Skin epidermis (tissue), 12 donors: ENCODE data around the gene INPP4B.

Experiments used
- H3K27ac ChIP-seq, 21 experiments: fragments of 200-600 bp; sonication (generic) in 11 of 21; one replicate each; pipeline ENCODE4 v1.5.0; 2020; ENCODE audit warnings: mild to moderate bottlenecking in 3 of 21, inconsistent platforms in 2 of 21, moderate library complexity in 2 of 21
- H3K4me3 ChIP-seq, 7 experiments: fragments of 200-600 bp; sonication (generic) in 2 of 7; one replicate each; pipeline ENCODE4 v1.5.0; 2020; ENCODE audit warnings: inconsistent platforms in 2 of 7, mild to moderate bottlenecking in 2 of 7, moderate library complexity in 1 of 7

The INPP4B gene

DNA sequence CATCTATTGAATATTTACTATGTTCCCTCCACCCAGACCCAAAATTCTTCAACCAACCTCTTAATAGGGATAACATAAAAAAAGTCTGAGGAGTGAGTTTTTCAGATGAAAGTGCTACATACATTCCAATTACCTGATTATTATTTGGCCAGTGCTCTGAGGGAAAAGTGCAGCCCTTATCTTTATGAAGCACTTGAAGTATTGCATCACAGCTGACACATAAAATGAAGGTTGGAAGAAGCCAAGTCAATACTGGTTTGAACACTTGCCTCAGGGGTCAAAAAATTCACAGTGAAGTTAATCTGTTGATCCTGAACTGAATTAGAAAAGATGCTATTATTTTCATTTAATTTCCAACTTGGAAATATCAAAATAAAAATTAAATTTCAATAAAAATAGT is 498.9 kb downstream of the INPP4B start:
- H3K27ac ChIP-seq: no peak overlapping the region
- no peak overlapping the region for H3K4me3 ChIP-seq

DNA sequence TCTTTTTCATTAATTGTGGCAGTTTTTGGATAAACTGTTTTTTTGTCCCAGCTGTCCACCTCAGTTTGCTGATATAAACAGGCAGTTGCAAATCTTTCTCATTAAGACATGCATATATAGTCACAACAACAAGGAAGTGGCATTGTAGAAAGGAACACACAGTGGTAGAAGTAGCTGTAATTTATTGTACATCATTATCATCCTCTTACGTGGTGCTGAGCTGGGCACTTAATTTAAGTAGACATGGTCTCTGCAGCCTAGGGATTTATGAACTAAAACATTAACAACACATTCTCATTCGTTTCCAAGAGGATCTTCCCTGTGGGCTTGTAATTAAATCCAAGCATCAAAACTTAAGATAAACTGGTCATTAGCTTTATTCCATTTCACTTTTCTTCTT is 500.2 kb downstream of the INPP4B start:
- Histone ChIP-seq H3K27ac (no peak overlapping the region), H3K4me3 (no peak overlapping the region)

DNA sequence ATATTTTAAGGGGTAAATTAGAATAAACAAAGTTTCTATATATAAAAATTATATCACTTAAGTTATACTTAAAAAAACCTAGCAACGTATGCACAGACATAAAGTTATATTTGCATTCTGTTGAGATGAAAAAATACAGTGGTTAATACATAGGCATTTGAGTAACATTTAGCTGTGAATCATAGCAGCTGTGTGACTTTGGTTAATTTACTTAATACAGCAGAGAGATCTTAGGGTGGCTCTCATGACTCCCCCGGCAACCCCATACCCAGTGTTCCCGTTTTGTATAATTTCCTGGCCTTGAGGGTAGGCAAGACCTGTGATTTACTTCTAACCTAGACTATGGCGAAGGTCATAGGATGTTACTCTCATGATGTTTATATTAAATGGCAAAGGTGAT is 504.8 kb downstream of the INPP4B start:
- no peak overlapping the region for H3K4me3 ChIP-seq
- no peak overlapping the region for H3K27ac ChIP-seq

DNA sequence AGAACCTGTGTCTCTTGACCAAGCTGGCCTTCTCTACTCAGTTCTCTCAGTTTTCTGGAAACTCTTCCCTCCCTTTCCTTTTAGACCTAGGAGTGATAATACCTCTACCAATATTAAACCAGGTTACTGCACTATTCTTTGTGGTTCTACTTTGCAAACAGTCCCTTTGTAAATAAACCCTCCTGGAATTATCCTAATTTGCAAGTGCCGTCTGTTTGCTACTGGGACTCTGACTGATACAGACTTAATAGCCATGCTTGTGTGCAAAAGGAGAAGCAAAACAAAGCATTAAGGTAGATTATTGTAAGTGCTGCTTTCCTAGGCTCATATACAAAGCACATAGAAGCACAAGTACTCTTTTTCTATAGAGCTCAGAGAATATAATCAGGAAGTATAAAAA is 507.0 kb downstream of the INPP4B start:
- no peak overlapping the region for H3K4me3 ChIP-seq
- no peak overlapping the region for H3K27ac ChIP-seq

DNA sequence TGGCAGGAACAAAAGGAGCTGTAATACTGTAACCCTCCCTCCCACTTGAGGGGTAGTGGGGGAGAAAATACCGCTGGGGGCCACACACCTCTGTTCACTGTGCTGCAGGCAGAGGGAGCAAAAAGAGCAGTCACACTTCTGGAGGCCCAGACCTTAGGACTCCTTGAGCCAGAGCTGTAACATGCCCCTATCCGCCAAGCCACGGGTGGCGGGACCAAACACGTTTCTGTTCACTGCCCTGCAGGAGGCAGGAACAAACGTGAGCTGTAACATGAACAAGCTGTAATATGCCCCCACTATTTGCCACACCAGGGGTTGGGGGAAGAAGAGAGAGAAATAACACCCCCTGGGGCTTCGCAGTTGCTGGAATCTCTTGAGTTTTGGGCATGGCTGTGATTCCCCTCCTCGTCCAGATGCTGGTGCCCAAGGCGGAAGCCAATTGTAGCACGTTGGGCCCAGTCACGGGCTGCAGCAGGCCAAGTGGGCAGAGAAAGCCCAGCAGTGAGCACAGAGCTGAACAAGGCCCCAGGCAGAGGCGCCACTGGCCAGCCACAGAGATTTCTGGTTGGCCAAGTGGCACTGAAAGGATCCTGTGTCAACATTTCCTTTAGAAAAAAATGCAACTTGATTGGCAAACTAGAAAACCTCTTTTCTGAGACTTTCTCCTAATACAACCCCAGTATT is 509.7 kb downstream of the INPP4B start:
- peak overlapping the region in 2 of 21 experiments; percentile 17 to 34 for H3K27ac ChIP-seq
- H3K4me3 ChIP-seq: no peak overlapping the region

DNA sequence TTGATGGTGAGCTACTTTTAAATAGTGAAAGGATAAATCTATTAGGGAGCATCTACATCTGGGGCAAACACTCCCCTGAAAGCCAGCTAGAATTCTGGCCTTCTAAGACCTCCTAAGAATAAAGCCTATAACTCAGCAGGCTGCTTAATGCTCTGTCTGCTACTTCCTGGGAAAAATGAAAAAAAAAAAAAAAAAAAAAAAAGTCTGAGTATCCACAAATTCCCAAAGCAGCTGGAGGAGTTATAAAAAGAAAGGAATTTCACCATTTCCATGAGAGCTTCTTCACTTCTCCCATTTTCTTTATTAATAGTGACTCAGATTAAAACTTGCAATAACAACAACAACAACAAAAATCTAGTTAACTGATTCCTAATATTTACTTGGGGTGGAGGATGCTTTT is 511.2 kb downstream of the INPP4B start:
- H3K4me3 ChIP-seq: no peak overlapping the region
- H3K27ac ChIP-seq: peak overlapping the region in 2 of 21 experiments; percentile 34 to 52

DNA sequence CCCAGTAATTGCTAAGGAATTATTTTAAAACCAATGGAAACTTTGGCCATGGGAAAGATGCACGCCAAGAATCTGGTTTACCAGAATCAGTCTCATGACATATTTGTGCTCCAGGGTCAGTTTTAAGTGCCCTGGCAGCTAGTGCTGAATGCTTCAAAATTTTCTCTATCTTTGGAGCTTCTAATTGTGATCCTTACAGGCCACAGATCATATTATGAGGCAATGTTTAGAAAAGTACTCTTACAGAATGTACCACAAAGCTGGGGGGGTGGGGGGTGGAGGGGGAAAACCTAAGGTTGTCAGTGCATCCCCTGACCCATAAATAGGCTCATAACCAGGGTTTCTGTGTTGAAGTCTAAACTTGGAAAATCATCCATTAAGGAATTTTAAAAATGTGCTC is 514.5 kb downstream of the INPP4B start:
- H3K4me3 ChIP-seq: no peak overlapping the region

DNA sequence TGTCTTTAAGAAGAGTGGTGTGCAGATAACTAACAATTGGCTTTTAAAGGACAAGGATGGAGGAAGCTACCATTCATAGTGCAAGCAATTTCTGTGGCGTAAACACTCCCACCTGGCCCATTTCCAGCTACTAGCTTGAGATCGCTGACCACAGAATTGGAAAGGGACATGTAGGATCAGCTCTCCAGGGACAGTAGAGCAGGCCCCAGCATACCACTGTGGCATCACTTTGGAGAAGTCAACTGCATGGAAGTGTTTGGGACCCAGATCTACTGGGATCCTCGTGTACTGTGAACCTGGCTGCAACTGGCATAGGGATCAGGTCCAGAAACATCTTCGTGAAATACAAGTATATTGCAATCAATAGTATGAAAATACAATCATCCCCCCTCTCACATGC is 515.0 kb downstream of the INPP4B start:
- peak overlapping the region in 5 of 21 experiments; percentile 6 to 36 (median 15) for H3K27ac ChIP-seq

More for the DNA sequence above, 514.5 kb downstream of the INPP4B start:
- H3K27ac ChIP-seq: peak overlapping the region in 4 of 21 experiments; percentile 6 to 36 (median 28)

DNA sequence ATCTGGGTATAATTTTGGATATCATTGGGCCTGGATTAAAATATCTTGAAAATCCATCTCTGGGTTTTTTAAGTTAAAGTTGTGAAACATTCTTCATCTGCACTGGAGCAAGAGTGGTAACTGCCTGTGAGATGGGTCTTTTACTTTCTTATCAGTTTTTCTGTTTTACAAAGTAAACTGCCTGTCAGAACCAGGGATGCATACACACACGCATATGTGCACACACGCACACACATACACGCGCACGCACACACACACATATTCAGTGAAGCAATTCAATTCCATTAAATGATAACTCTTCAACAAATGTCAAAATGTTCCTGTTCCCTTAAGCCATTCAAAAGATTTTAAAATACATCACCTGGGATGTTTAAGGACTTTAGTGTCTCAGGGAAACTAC is 515.8 kb downstream of the INPP4B start:
- Histone ChIP-seq H3K27ac (peak overlapping the region in 1 of 21 experiments; percentile 15), H3K4me3 (no peak overlapping the region)

More for the DNA sequence above, 515.0 kb downstream of the INPP4B start:
- no peak overlapping the region for H3K4me3 ChIP-seq

DNA sequence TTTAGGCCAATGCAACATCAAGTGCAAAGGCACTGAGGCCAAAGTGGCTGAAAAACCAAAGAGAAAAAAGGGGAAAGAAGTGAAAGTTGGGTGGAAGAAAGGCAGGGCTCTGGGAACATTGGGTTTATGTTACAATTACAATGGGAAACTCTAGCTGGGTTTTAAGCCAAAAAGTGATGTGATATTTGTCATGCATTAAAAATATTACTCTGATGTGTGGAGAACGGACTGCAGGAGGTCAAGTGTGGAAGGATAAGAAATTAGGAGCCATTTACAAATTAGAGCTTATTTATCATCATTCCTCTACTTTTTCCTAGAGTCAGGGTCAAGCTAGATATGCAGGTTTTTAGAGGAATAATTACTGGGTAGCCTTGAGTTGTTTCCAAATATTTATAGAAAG is 516.8 kb downstream of the INPP4B start:
- H3K27ac ChIP-seq: no peak overlapping the region
- no peak overlapping the region for H3K4me3 ChIP-seq

DNA sequence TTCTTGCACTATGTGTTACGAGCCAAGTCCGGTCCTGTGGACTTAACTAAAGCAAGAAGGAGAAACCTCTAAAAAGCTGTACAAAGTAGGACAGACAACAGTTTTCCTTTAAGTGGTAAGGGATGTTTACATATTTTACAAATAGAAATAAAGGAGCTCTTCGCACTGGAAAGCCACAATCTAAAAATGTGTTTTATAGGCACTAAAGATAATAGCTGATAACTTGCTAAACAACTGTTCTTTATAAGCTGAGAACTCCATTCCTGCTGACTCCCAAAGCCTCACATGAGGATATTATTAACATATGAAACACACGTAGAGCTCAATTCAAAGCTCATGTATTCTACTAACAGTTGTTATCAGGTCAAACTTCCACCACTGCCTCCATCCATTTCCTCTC is 519.9 kb downstream of the INPP4B start:
- Histone ChIP-seq H3K4me3 (no peak overlapping the region), H3K27ac (no peak overlapping the region)

DNA sequence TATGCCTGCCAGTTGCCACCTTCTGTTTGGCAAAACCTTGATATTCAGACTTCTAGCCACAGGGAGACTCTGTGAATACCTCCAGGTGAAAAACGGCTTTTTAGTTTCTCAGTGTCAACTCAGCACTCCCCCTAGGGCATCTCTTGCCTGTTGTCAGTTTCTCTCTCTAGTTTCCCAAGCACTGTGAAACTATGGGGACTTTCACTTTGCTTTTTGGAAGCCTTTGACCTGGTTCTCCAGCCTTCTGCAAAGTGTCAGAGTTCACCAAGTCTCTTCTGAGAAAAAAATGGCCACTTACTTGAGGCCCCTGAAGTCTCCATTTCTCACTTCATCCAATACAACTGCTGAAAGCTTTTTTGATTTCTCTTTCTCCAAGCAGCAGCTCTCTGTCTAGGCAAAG is 521.5 kb downstream of the INPP4B start:
- Histone ChIP-seq H3K4me3 (no peak overlapping the region), H3K27ac (no peak overlapping the region)

DNA sequence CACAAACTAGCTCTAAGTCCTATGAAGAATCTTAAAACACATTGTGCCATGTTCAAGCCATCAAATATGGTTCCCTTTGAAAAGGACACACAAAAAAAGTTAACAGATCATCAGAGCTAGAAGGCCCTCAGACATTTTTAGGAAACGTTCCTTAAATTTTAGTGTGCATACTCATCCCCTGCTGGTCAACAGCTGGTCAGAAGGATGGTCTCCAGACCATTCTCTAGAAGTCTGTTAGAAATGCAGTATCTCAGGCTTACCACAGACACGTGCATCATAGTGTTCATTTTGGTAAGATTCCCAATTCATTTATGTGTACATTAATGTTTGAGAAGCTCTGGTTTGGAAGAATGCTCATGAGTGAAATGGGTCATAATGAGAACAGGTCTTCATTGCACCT is 523.1 kb downstream of the INPP4B start:
- Histone ChIP-seq H3K27ac (no peak overlapping the region), H3K4me3 (no peak overlapping the region)

DNA sequence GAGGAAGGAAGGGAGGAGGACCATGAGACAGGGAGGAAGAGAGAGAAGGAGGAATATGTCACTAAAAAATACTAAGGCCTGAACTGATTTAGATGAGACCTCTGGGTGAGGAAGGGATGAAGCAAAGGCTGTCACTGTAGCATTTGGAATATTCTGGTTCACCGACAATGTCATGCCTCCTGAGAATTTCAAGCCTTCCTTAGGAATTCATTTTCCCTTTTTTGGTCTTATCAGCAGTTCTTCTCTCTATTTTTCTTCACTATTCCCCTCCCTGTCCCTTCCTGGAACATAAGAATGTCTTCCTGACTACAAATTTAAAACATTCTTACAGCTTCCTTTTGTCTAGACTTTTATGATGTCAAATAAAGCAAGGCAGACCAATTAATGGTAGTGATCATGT is 527.8 kb downstream of the INPP4B start:
- Histone ChIP-seq H3K4me3 (no peak overlapping the region), H3K27ac (no peak overlapping the region)

DNA sequence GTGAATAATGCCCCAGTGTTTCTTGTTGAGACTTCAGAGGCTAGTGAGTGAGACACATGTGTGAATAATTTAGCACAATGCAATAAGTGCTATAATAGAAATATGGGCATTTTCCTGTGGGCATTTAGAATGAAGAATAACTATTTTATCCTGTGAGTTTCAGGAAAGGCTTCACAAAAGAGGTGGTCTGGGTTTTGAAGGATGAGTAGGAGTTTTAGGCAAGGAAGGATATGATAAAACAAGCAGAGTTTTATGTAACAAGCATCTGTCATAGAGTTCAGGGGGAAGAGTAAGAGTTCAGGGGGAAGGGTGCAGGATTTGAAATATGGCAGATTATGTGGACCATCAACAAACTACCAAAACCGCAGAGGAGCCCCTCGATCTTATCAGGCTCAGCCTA is 529.2 kb downstream of the INPP4B start:
- H3K27ac ChIP-seq: no peak overlapping the region
- H3K4me3 ChIP-seq: no peak overlapping the region

DNA sequence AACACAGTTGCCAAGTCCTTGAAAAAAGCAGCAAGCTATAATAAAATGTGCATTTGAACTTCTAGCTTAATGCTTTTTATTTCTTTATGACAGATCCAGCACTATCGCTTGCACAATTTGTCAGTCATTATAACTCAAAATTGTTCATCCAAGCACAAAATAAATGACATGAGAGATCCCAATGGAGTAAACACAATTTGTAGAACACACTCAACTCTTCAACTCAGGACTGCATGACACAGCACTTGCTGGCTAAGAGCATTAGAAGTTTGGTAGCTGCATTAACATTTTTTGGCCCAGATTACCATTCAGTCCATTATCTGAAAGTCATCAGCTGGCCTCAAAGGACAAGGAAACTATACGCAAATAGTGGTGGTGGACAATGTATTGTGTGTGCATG is 530.1 kb downstream of the INPP4B start:
- Histone ChIP-seq H3K4me3 (no peak overlapping the region), H3K27ac (no peak overlapping the region)

DNA sequence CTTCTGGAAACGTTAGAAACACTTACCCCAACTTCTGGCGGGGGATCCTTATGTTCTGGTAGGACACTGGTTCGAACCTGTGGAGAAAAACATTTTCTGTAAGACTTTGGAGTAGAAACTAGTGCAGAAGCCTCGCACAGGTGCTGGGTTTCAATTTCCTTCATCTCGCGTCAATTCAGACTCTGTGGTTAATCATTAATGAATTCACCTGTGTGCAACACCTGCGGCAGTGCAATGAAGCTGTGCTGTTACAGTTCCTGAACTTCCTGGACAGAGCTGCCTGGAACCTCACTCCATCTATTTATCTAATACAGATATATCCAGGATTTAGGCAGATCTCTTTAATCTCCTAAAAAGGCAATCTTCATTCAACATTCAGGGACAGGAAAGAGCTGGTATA is 531.4 kb downstream of the INPP4B start:
- no peak overlapping the region for H3K4me3 ChIP-seq
- no peak overlapping the region for H3K27ac ChIP-seq

DNA sequence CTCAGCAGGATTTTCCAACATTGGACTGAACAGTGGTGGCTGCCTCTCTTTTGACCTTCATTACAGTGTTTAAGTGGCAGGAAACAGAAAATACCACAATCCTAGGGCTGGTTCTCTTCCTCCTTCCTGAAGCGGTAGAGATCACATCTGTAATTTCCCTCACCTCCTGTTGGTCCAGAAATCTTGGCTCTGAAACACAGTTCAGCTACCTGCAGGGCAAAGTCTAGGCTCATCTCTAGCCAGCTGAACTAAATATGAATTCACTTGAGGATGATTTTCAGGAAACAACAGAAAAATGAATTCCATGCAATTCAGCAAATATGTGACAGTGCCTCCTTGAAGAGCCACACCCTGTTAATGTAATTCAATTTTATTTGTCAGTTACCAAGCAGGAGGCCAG is 531.9 kb downstream of the INPP4B start:
- no peak overlapping the region for H3K4me3 ChIP-seq
- peak overlapping the region in 1 of 21 experiments; percentile 39 for H3K27ac ChIP-seq

DNA sequence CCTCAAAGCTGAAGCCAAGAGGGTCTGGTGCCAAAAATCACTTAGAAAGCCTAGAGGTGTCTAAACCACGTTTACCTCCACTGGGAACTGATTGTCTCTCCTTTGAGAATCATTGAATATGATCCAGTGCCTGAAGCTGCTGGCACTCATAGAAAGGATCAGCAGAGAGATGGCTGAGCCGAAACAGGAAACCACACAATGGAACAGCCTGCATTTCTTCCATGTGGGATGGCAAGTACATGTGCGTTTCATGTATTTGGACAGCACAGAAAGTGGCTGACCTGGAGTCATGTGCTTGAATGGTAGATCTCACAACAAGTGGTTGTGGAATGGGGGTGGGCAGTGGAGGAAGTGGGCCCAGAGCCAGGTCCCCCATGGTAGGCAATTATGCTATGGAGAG is 533.7 kb downstream of the INPP4B start:
- H3K27ac ChIP-seq: peak overlapping the region in 1 of 21 experiments; percentile 39
- no peak overlapping the region for H3K4me3 ChIP-seq

DNA sequence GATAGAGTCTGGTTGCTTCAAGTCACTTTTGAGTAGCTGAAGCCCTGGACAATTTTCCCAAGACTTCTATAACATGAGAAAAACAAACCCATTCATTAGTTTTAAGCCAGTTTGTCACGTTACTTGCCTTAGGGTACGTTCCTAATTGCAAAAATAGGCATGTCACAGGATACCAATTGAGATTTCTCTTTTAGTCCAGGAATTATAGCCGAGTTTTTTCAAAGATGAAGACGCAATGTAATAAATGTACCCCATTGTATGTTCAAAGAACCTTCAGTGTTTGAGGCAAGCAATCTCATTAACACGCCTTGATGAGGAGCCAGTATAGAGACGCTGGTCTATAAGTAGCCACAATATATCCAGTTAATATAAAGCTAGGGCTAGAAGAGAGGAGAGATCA is 534.2 kb downstream of the INPP4B start:
- no peak overlapping the region for H3K4me3 ChIP-seq
- no peak overlapping the region for H3K27ac ChIP-seq

DNA sequence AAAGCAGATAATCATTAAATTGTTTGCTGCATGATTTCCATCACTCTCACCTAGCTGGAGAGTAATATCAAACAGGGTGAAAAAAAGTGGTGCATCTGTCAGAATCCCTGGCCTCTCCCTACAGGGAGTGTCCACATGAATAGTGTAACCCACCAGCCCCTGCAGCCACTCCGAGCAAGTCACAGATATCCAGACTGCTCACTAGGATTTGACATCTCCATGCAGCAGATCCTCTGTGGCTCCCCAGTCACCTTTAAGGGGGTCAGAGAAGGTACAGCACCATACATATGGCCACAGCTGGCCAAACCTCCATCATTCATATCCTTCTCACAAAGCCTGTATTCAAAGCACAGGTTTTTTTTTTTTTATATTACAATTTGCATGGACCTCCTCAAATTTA is 536.3 kb downstream of the INPP4B start:
- Histone ChIP-seq H3K4me3 (no peak overlapping the region), H3K27ac (no peak overlapping the region)

DNA sequence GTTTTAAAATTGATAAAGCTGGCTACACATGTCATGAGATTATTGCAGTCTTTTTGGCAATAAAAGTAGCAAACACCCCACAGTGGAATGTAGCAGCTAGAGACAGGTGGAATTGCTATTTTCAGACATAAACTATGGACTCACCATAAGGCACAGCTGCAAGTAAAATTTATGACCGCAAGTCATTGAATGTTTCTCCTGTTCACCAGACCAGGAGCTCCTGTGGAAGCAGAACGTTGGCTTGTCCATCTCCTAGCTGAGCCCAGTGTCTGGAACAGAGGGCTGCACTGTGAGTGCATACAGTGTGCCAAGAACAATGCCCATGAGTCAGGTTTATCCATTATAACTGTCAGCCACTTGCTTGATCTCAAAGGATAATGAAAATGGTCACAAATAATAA is 538.2 kb downstream of the INPP4B start:
- H3K4me3 ChIP-seq: no peak overlapping the region

More for the DNA sequence above, 538.2 kb downstream of the INPP4B start:
- no peak overlapping the region for H3K27ac ChIP-seq
